Measurements from ENCODE around the gene TUBB1. TPM values are rescaled to one million over a fixed set of nuclear protein-coding genes. Genes with fewer than 3 reads are reported as not detected.

Gene TUBB1
- total RNA-seq, 2 experiments from 2014 or later, result not detected

DNA sequence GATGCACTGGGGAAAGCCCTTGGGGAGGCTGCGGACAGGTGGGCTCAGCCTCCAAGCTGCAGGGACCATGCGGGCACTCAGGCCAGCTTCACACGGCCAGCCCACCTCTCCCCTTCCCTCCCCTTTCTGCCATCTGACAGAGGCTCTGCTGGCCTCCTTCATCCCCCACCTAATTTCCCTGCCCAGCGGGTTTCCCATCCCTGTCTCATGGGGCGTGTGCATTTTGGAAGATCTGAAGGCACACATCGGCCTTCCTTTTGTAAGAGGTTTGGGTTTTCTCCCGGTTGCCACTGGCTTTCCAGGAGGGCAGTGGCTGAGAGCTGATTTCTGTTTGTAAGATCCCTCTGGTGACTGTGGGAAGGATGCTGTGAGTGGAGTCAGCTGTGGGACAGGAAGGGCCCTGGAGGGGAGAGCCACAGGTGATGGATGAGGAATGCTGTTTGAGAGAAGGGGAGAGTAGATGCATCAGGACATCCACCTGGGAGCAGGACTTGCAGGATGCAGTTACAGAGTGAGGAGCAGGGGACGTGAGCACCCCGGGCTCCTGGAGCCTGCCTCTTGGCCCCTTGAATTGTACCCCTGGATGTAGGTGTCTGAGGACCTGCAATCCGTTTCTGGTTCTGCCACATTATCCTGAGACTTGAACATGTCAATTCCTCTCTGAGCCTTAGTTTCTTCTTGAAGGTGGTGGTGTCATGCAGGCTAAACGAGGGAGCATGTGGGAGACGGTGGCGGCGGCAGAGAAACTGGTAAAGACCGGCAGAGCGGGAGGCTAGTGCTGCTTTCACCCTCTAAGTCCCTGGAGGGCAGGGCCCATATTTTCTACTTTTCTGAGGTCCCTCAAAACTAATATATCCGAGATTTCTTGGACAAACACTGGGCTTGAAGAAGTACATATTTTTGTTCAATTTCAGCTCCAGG, 5.9 kb upstream of the TUBB1 start:
- Mint-ChIP-seq H3K27ac (no peak overlapping the region), H3K9me3 (no peaks in the 10 kb centered on the region), H3K27me3 (no peaks in the 10 kb centered on the region), H3K36me3 (no peaks in the 10 kb centered on the region), H3K4me1 (peaks cover 58% of the 10 kb centered on the region), H3K4me3 (peak overlapping the region; percentile 8)
- ATAC-seq (ENCODE audit: low read depth) (no peak), DNase-seq (no peak)
- POLR2A ChIA-PET, result interaction anchor here (5.4 kb wide), 1 partner anchor 19 kb away, joined by 36 read pairs; the partner anchor contains the start of gene ATP5F1E

DNA sequence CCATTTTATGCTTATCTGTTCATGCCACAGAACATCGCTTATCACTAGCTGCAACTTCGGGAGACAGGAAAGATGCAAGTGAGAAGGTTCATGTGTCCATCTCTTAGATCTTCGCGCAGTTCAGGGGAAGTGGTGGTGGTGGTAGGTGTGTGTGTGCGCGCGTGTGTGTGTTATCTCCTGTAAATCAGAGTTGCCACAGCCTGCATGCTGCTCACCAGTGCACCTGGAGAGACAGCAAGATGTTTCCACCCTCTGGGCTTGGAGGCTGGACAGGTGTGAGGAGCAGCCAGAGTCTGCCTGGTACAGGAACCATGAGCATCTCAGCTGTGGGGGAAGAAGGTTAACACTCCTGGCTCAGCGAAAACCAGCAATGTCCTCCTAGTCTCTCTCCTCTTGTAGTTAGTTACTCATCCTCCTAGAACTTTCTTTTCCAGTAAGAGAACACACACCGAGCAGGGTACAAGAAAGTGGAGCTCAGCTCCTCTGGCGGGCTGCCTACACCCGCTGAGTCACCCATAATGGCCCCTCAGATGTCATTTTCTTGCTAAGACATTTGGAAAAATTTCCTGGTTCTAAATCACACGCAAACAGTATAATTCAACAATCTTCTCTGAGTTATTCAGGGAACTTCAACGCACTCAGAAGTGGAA, 5.1 kb upstream of the TUBB1 start:
- H3K9me3 Mint-ChIP-seq, result no peaks in the 10 kb centered on the region
- no peaks in the 10 kb centered on the region for H3K27me3 Mint-ChIP-seq
- H3K4me3 Mint-ChIP-seq, result peak overlapping the region; percentile 1
- peak overlapping the region; percentile 35 for H3K27ac Mint-ChIP-seq
- DNase-seq (peak; percentile 53), ATAC-seq (ENCODE audit: low read depth) (peak; percentile 76)
- H3K4me1 Mint-ChIP-seq, result peaks cover 58% of the 10 kb centered on the region
- POLR2A ChIA-PET, result interaction anchor here (1.1 to 5.4 kb wide), 3 partner anchors 15 to 208 kb away, joined by 3 to 36 read pairs (median 5); partner anchors contain the start of gene ATP5F1E
- H3K36me3 Mint-ChIP-seq, result no peaks in the 10 kb centered on the region

DNA sequence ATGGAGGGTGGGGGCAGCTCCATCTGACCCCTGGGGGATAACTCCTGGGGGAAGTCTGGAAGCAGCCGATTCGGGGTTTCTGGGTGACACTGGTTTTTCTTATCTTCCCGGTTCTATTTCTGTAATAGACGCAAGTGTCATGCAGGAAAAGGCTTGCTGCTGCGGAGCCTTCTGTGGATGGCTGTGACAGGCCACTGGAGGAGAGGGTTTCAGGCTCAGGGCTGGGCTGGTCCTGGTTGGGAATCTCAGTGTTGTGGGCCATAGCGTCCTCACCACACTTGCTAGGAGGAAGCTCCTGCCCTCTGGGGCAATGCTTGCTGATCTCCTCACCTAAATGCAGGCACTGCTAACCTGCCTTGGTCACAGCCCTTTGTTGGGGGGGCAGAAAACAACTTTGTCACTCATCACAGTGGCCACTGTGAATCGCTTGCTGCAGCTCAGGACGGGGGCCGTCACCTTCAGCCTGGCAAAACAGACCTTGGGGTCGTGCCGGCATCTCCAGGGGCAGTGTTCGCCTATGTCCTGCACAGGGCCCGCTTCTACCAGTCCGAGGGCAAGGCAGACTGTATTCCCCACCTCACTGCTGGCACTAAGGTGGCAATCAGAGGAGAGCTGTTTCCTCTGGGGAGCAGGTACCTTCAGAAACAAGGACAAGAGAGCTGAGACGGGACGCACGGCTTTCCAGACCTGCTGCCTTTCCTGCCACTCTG, 4.4 kb upstream of the TUBB1 start:
- Mint-ChIP-seq H3K4me1 (peaks cover 58% of the 10 kb centered on the region), H3K4me3 (no peak overlapping the region), H3K36me3 (no peaks in the 10 kb centered on the region), H3K9me3 (no peaks in the 10 kb centered on the region), H3K27me3 (no peaks in the 10 kb centered on the region), H3K27ac (no peak overlapping the region)
- POLR2A ChIA-PET, result interaction anchor here (1.1 to 5.4 kb wide), 3 partner anchors 14 to 207 kb away, joined by 3 to 36 read pairs (median 5); partner anchors contain the start of gene ATP5F1E
- DNase-seq, result no peak
- ATAC-seq (ENCODE audit: low read depth), result no peak

DNA sequence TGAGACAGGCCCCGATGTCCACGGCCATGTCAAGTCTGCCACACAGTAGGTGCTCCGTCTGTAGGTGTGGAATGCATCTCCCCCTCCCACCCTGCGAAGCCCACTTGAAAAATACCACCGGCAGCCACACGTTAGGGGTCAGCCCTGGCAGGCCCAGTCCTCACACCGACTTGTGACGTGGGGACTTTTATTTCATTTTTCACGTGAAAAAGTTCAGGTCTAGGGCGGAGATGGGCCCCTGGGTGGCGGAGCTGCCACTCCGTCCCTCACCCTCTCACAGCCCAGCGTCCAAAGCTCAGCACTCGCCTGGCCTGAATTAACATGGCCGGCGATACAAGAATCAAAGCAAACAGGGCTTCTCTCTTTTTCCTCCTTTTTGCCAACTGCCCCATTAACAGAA, 3.8 kb upstream of the TUBB1 start:
- Mint-ChIP-seq H3K27ac (no peak overlapping the region), H3K4me3 (no peak overlapping the region), H3K27me3 (no peaks in the 10 kb centered on the region), H3K36me3 (no peaks in the 10 kb centered on the region), H3K9me3 (no peaks in the 10 kb centered on the region), H3K4me1 (peaks cover 55% of the 10 kb centered on the region)
- DNase-seq (no peak), ATAC-seq (ENCODE audit: low read depth) (no peak)
- POLR2A ChIA-PET, result interaction anchor here (1.3 to 5.4 kb wide), 2 partner anchors 13 to 16 kb away, joined by 5 to 36 read pairs; partner anchors contain the start of gene ATP5F1E

DNA sequence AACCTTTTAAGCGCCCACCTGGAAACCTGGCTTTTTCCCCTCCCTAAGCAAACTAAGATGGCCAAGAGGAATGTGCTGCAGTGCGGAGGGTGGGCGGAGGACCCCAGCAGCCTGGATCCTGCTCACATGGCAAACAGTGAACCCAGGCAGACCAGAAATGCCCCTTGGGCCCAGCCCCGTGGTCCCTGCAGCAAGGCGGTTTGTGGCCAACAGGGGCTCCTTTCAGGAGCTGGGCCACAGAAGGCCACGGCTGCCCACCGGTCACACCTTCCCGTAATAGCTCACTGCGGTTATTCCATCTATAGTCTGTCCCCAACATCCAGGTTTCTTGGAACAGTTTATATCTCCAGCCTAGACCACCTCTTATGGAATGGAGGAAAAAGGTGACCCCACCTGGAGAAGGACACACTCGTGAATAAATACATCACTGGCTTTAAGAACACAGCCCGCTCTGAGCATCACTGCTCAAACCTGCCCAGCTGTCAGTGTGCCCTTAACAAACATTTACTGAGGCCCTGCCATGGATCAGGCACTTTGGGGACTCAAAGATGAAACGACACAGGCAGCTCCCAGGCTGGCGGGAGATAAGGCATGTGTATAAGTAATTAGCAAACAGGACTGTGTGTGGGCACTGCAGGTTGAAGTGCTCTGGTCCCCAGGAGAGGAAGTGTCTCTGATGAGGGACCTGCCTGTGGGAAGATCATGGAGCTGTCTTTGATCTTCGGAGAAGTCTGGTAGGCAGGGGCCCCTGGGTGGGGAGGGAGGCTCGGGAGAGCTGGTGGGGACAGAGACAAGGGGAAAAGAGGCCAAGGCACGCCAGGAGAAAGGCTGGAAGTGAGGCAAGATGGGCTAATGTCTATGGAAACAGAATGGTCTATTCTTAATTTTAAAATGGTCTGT, 3.2 kb upstream of the TUBB1 start:
- no peak for ATAC-seq (ENCODE audit: low read depth)
- POLR2A ChIA-PET, result interaction anchor here (5.4 kb wide), 1 partner anchor 16 kb away, joined by 36 read pairs; the partner anchor contains the start of gene ATP5F1E
- peaks cover 49% of the 10 kb centered on the region for H3K4me1 Mint-ChIP-seq

DNA sequence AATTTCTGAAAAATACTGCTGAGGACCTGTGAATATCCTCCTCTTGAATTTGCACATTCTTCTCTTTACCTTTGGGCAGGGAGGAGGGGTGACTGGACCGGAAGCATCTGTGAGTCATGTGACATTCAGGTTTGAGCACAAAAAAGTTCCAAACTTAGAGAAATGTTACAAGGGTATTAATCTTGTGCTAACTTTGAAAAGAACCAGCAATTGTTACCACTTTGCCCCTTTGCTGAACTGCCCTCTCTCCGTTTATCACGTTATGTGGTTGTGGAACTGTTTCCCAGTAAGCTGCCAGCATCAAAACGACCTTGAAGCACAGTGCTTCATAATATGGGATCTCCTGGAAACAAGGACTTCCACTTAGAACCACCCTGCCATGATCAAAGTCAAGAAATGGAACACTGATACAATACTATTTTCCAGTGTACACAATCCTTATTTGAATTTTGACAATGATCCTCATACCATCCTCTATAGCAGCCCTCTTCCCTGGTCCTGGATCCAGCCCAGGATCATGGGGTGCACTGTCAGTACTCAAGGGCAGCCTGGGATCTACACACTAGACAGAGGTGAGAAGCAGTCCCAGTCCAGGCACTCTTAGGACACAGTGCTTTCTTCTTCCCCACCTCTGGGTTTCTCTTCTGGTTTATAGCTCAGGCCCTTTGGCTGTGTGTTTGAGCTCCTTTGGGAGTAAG, 2.3 kb upstream of the TUBB1 start:
- Mint-ChIP-seq H3K9me3 (no peaks in the 10 kb centered on the region), H3K27ac (peak overlapping the region; percentile 37), H3K4me1 (peaks cover 40% of the 10 kb centered on the region), H3K36me3 (no peaks in the 10 kb centered on the region), H3K27me3 (no peaks in the 10 kb centered on the region), H3K4me3 (peak overlapping the region; percentile 36)
- POLR2A ChIA-PET, result interaction anchor here (0.9 to 5.4 kb wide), 2 partner anchors 15 to 31 kb away, joined by 4 to 36 read pairs; partner anchors contain the start of gene ATP5F1E
- DNase-seq, result no peak
- ATAC-seq (ENCODE audit: low read depth), result no peak

More for the DNA sequence above, 3.2 kb upstream of the TUBB1 start:
- peak overlapping the region; percentile 20 for H3K4me3 Mint-ChIP-seq
- no peaks in the 10 kb centered on the region for H3K9me3 Mint-ChIP-seq
- peak overlapping the region; percentile 42 for H3K27ac Mint-ChIP-seq
- DNase-seq, result no peak
- no peaks in the 10 kb centered on the region for H3K27me3 Mint-ChIP-seq
- no peaks in the 10 kb centered on the region for H3K36me3 Mint-ChIP-seq

DNA sequence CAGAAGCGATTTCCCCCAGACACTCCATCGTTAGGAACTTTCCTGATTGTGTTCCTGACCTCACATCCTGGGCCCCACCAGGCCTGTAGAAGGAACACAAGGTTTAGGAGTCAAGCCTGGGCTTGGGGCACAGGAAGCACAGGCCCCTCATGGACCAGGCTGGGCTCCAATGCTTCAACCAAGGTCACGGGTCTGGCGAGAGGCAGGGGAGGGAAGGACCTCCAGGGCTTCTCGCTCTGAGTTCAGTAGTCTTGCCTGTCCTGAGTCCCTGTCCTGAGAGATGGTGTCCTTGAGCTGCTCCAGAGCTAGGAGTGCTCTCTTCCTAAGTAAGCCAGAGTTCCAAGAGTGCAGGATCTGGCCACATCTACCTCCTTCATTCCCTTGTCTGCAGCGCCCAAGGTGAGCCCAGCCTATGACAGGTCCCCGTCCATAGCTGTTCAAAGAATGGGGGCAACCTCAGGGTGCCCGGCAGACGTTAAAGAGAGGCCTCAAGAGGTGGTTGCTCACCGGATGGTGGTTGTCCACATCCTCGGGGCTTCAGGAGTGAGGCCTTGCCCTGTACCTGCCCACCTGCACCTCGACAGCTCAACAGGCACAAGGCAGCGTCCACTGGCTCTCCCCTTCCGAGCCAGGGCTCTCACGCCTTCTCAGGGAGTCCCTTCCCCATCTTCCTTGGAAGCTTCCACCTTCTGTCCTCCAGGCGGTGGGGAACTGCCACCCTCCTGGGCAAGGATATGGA, 1.6 kb upstream of the TUBB1 start:
- Mint-ChIP-seq H3K27ac (peak overlapping the region; percentile 37), H3K4me3 (no peak overlapping the region), H3K4me1 (peaks cover 33% of the 10 kb centered on the region), H3K36me3 (peaks cover 2% of the 10 kb centered on the region), H3K9me3 (no peaks in the 10 kb centered on the region), H3K27me3 (no peaks in the 10 kb centered on the region)
- ATAC-seq (ENCODE audit: low read depth), result no peak
- POLR2A ChIA-PET, result interaction anchor here (0.9 to 5.4 kb wide), 3 partner anchors 11 to 31 kb away, joined by 4 to 36 read pairs (median 4); partner anchors contain the start of gene ATP5F1E
- DNase-seq, result no peak

DNA sequence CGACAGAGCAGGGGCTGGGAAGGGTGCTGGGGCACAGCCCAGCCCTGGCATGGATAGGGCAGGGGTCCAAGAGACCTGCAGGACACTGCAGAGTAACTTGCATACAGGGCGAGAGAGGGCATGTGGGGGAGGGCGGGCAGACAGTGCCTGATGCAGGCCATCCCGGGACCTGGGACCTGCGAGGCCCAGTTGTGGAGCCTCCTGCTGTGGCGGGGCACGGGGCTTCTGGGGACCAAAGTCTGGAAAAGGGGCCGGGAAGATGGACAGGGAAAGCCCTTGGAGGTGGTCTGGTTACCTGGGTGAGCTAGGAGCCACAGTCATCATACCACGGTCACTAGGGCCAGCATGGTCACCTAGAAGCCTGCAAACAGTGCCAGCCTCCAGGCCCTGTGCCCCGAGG, 412 bp upstream of the TUBB1 start:
- Mint-ChIP-seq H3K27ac (no peak overlapping the region), H3K4me1 (peaks cover 23% of the 10 kb centered on the region), H3K4me3 (no peak overlapping the region), H3K9me3 (no peaks in the 10 kb centered on the region), H3K27me3 (no peaks in the 10 kb centered on the region), H3K36me3 (peaks cover 2% of the 10 kb centered on the region)
- POLR2A ChIA-PET, result interaction anchor here (0.7 to 1.5 kb wide), 4 partner anchors 9 to 389 kb away, joined by 3 to 8 read pairs (median 4); partner anchors contain the start of gene ATP5F1E
- DNase-seq, result no peak
- no peak for ATAC-seq (ENCODE audit: low read depth)

DNA sequence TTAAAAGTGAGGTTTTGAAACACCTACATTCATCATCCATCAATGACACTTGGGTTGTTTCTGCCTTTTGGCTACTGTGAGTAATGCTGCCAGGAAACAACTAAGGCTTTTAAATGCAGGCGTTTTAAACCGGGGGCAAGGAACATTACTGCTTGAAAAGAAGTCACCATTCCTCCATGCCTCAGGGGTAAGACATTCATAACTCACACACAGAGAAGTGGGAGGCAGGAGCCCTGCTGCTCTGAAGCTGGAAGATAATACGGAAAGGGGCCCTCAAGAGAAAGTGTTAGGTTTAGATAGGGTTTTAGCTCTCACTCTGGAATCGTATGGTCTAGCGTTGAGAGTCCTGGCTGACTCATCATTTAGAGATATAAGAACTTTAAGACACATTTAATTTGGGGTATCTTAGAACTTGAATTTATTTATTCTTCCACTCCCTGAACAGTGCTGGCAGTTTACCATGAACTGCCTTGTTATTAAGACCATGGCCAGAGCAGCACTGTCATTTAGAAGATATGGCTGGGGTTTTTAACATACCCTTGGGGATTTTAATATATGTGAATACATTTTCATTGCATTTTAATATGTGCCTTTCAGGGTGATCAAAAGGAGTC, 1.8 kb downstream of the TUBB1 start:
- H3K4me1 Mint-ChIP-seq, result peaks cover 13% of the 10 kb centered on the region
- POLR2A ChIA-PET, result no interaction called here

DNA sequence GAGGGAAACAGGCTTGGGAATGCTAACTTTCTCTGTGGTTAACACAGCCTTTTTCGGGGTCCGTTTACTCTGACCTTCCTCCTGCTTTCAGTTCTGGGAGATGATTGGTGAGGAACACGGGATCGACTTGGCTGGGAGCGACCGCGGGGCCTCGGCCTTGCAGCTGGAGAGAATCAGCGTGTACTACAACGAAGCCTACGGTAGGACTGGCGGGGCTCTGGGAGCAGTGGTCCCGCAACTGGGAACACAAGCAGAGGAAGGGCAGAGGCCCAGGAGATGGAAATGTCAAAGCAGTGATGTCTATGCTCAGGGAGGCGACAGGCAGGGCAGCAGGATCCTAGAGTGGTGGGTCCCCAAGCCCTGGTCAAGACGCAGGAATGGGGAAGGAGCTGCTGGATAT, 3.5 kb downstream of the TUBB1 start:
- no peak for ATAC-seq (ENCODE audit: low read depth)
- Mint-ChIP-seq H3K4me3 (no peak overlapping the region), H3K9me3 (no peaks in the 10 kb centered on the region), H3K27ac (no peak overlapping the region), H3K27me3 (no peaks in the 10 kb centered on the region), H3K36me3 (peaks cover 24% of the 10 kb centered on the region), H3K4me1 (peaks cover 13% of the 10 kb centered on the region)
- POLR2A ChIA-PET, result interaction anchor here (0.9 to 1.2 kb wide), 3 partner anchors 9 to 18 kb away, joined by 3 to 7 read pairs (median 3); partner anchors contain the start of gene ATP5F1E
- no peak for DNase-seq

More for the DNA sequence above, 1.8 kb downstream of the TUBB1 start:
- Mint-ChIP-seq H3K9me3 (no peaks in the 10 kb centered on the region), H3K27me3 (no peaks in the 10 kb centered on the region), H3K4me3 (no peak overlapping the region), H3K27ac (no peak overlapping the region), H3K36me3 (peaks cover 14% of the 10 kb centered on the region)
- ATAC-seq (ENCODE audit: low read depth) (no peak), DNase-seq (no peak)

DNA sequence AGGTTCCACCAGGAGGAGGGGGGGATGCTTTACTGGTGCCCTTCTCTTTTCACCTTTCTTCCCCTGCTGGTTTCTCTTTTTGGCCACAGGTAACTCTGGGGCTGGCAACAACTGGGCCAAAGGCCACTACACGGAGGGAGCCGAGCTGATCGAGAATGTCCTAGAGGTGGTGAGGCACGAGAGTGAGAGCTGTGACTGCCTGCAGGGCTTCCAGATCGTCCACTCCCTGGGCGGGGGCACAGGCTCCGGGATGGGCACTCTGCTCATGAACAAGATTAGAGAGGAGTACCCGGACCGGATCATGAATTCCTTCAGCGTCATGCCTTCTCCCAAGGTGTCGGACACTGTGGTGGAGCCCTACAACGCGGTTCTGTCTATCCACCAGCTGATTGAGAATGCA, 4.4 kb downstream of the TUBB1 start:
- Mint-ChIP-seq H3K36me3 (peaks cover 29% of the 10 kb centered on the region), H3K9me3 (no peaks in the 10 kb centered on the region), H3K4me1 (peaks cover 19% of the 10 kb centered on the region), H3K27me3 (no peaks in the 10 kb centered on the region), H3K4me3 (no peak overlapping the region), H3K27ac (no peak overlapping the region)
- no peak for DNase-seq
- ATAC-seq (ENCODE audit: low read depth), result no peak
- POLR2A ChIA-PET, result interaction anchor here (0.9 to 1.1 kb wide), 2 partner anchors 9 to 19 kb away, joined by 3 to 7 read pairs; partner anchors contain the start of gene ATP5F1E

All from activated naive CD8-positive, alpha-beta T cell treated with anti-CD3 and anti-CD28 coated beads, Interleukin-2, amount 10 ng/mL, durations not matched to agents 7 days and 5 days (primary cell).